Measurements from ENCODE around the gene MND1.

MND1 gene

DNA sequence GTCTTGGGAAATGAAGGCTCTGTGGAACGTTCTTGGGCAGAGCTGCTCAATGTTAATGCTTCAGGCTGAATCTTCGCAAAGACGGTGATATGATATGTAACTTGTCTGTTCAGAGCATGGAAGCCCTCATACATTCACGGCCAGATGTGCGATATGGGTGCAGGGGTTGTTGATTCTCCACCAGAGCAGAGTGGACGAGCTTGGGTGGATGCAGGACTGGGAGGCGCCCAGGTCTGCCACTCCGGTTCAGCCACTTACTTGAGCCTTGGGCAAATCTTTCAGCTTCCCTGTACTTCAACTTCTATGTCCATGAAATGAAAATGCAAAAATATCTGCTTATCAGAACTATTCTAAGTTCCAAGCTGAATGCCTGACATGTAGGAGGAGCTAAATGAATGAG, 47.4 kb upstream of the MND1 start:
- Histone ChIP-seq H4K8ac (ENCODE audit: low read depth, low read length) (no peak overlapping the region), H3K4me2 (ENCODE audit: insufficient read depth, low read length, poor library complexity, severe bottlenecking) (no peak overlapping the region), H3K27ac (replicated peaks; ENCODE audit: low read length) (no peak overlapping the region), H3K23ac (ENCODE audit: low read depth, low read length, poor library complexity) (no peak overlapping the region), H3K14ac (ENCODE audit: low read length) (no peak overlapping the region), H2AK5ac (ENCODE audit: low read depth, low read length) (no peak overlapping the region), H3K18ac (ENCODE audit: low read length) (no peak overlapping the region), H3K79me1 (ENCODE audit: low read depth, low read length) (no peaks in the 10 kb centered on the region), H2BK120ac (ENCODE audit: low read depth, low read length) (no peak overlapping the region), H3K4me1 (ENCODE audit: control insufficient read depth in 2 of 2, insufficient read depth in 1 of 2, low read depth in 1 of 2, low read length in 2 of 2) (peaks cover 0 to 5% of the 10 kb centered on the region in 2 donors), H2AFZ (ENCODE audit: low read length) (no peak overlapping the region), H3K9me3 (replicated peaks in 1 of 2; ENCODE audit: control insufficient read depth in 2 of 2, insufficient read depth in 1 of 2, low read depth in 1 of 2, low read length in 2 of 2) (peaks cover 19 to 78% of the 10 kb centered on the region in 2 donors), H3K36me3 (replicated peaks in 1 of 2; ENCODE audit: control insufficient read depth in 2 of 2, insufficient read depth in 2 of 2, low read length in 2 of 2) (peaks cover 39 to 100% of the 10 kb centered on the region in 2 donors), H3K9ac (ENCODE audit: low read depth, low read length, poor library complexity) (no peak overlapping the region), H4K91ac (ENCODE audit: low read depth, low read length, poor library complexity) (no peak overlapping the region), H2BK12ac (ENCODE audit: low read length) (no peak overlapping the region), H3K4ac (ENCODE audit: low read length) (no peak overlapping the region), H3K27me3 (ENCODE audit: control insufficient read depth in 3 of 3, insufficient read depth in 3 of 3, low read depth in 1 of 3, low read length in 3 of 3) (no peaks in the 10 kb centered on the region), H2BK5ac (ENCODE audit: low read length) (no peak overlapping the region), H3K4me3 (ENCODE audit: low read length in 2 of 2) (no peak overlapping the region), H2BK15ac (ENCODE audit: low read length) (no peak overlapping the region)
- no peak for DNase-seq (ENCODE audit: low spot score)
- WGBS, 2 donors (ENCODE audit: extremely low coverage in 2 of 2, insufficient read length in 2 of 2, insufficient replicate concordance in 1 of 2), result no CpG with 5 or more reads among the region's 8 CpGs

DNA sequence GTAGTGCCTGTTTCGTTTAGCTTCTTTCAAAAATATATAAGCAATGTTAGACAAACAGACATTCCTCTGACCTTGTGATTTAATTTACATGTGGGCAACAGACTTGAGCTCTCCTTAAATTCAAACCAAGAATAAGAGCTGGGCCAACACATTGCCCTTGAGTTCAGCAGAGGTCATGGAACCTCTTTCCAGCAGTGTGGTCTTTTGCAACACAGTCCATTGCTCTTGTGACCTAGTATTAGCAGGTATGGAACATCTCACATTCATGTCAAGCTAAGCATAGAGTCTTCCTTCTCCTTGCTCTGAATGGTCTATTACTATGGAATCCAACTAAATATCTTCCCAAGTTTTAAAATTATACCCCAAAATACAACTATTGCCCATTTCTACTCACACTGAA, 33.7 kb upstream of the MND1 start:
- Histone ChIP-seq H3K14ac (ENCODE audit: low read length) (no peak overlapping the region), H3K4me2 (ENCODE audit: insufficient read depth, low read length, poor library complexity, severe bottlenecking) (no peak overlapping the region), H3K23ac (ENCODE audit: low read depth, low read length, poor library complexity) (no peak overlapping the region), H2AK5ac (ENCODE audit: low read depth, low read length) (no peak overlapping the region), H2BK15ac (ENCODE audit: low read length) (no peak overlapping the region), H2BK12ac (ENCODE audit: low read length) (no peak overlapping the region), H4K8ac (ENCODE audit: low read depth, low read length) (no peak overlapping the region), H3K9ac (ENCODE audit: low read depth, low read length, poor library complexity) (no peak overlapping the region), H3K4me3 (ENCODE audit: low read length in 2 of 2) (no peak overlapping the region), H3K27me3 (ENCODE audit: control insufficient read depth in 3 of 3, insufficient read depth in 3 of 3, low read depth in 1 of 3, low read length in 3 of 3) (no peaks in the 10 kb centered on the region), H3K27ac (replicated peaks; ENCODE audit: low read length) (no peak overlapping the region), H3K4me1 (ENCODE audit: control insufficient read depth in 2 of 2, insufficient read depth in 1 of 2, low read depth in 1 of 2, low read length in 2 of 2) (no peaks in the 10 kb centered on the region), H3K9me3 (replicated peaks in 1 of 2; ENCODE audit: control insufficient read depth in 2 of 2, insufficient read depth in 1 of 2, low read depth in 1 of 2, low read length in 2 of 2) (peaks cover 0 to 18% of the 10 kb centered on the region in 2 donors), H2BK120ac (ENCODE audit: low read depth, low read length) (no peak overlapping the region), H3K4ac (ENCODE audit: low read length) (no peak overlapping the region), H4K91ac (ENCODE audit: low read depth, low read length, poor library complexity) (no peak overlapping the region), H2BK5ac (ENCODE audit: low read length) (no peak overlapping the region), H3K79me1 (ENCODE audit: low read depth, low read length) (no peaks in the 10 kb centered on the region), H3K36me3 (replicated peaks in 1 of 2; ENCODE audit: control insufficient read depth in 2 of 2, insufficient read depth in 2 of 2, low read length in 2 of 2) (peaks cover 3 to 89% of the 10 kb centered on the region in 2 donors), H3K18ac (ENCODE audit: low read length) (no peak overlapping the region), H2AFZ (ENCODE audit: low read length) (no peak overlapping the region)
- DNase-seq (ENCODE audit: low spot score), result no peak
- no CpG with 5 or more reads among the region's 1 CpG for WGBS, 2 donors (ENCODE audit: extremely low coverage in 2 of 2, insufficient read length in 2 of 2, insufficient replicate concordance in 1 of 2)

DNA sequence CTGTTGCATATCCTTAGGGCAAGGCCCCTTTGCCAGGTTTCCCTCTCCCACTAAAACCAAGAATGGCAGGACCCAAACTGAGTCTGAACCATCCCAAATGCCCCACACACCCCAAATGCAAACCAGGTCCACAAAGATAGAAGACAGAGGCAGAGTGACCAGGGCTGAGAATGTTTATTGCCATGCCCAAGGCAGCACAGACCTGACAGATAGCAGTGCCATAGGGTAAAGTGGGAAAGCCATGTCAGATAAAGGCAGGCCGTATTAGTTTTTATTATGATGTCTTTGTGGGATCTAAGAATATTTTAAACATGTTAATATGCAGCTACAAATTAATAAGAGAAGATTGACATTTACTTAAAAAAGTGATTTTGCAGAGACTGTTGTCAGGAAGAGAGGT, 29.6 kb upstream of the MND1 start:
- DNase-seq (ENCODE audit: low spot score), result no peak
- H4K91ac ChIP-seq (ENCODE audit: low read depth, low read length, poor library complexity), result no peak overlapping the region
- H3K9me3 ChIP-seq (replicated peaks in 1 of 2; ENCODE audit: control insufficient read depth in 2 of 2, insufficient read depth in 1 of 2, low read depth in 1 of 2, low read length in 2 of 2), result peaks cover 0 to 4% of the 10 kb centered on the region in 2 donors
- no peak overlapping the region for H3K4me2 ChIP-seq (ENCODE audit: insufficient read depth, low read length, poor library complexity, severe bottlenecking)
- H3K9ac ChIP-seq (ENCODE audit: low read depth, low read length, poor library complexity), result no peak overlapping the region
- no peak overlapping the region for H3K14ac ChIP-seq (ENCODE audit: low read length)
- H2AK5ac ChIP-seq (ENCODE audit: low read depth, low read length), result no peak overlapping the region
- no peak overlapping the region for H3K4me3 ChIP-seq (ENCODE audit: low read length in 2 of 2)
- H3K4ac ChIP-seq (ENCODE audit: low read length), result no peak overlapping the region
- WGBS, 2 donors (ENCODE audit: extremely low coverage in 2 of 2, insufficient read length in 2 of 2, insufficient replicate concordance in 1 of 2), result no CpG with 5 or more reads among the region's 1 CpG
- peaks cover 3 to 86% of the 10 kb centered on the region in 2 donors for H3K36me3 ChIP-seq (replicated peaks in 1 of 2; ENCODE audit: control insufficient read depth in 2 of 2, insufficient read depth in 2 of 2, low read length in 2 of 2)
- no peak overlapping the region for H4K8ac ChIP-seq (ENCODE audit: low read depth, low read length)
- H3K4me1 ChIP-seq (ENCODE audit: control insufficient read depth in 2 of 2, insufficient read depth in 1 of 2, low read depth in 1 of 2, low read length in 2 of 2), result no peaks in the 10 kb centered on the region
- H2BK15ac ChIP-seq (ENCODE audit: low read length), result no peak overlapping the region
- no peaks in the 10 kb centered on the region for H3K79me1 ChIP-seq (ENCODE audit: low read depth, low read length)
- no peak overlapping the region for H2BK5ac ChIP-seq (ENCODE audit: low read length)
- H3K18ac ChIP-seq (ENCODE audit: low read length), result no peak overlapping the region
- H2BK120ac ChIP-seq (ENCODE audit: low read depth, low read length), result no peak overlapping the region
- no peaks in the 10 kb centered on the region for H3K27me3 ChIP-seq (ENCODE audit: control insufficient read depth in 3 of 3, insufficient read depth in 3 of 3, low read depth in 1 of 3, low read length in 3 of 3)
- H2AFZ ChIP-seq (ENCODE audit: low read length), result no peak overlapping the region
- no peak overlapping the region for H3K23ac ChIP-seq (ENCODE audit: low read depth, low read length, poor library complexity)
- no peak overlapping the region for H2BK12ac ChIP-seq (ENCODE audit: low read length)
- H3K27ac ChIP-seq (replicated peaks; ENCODE audit: low read length), result no peak overlapping the region

DNA sequence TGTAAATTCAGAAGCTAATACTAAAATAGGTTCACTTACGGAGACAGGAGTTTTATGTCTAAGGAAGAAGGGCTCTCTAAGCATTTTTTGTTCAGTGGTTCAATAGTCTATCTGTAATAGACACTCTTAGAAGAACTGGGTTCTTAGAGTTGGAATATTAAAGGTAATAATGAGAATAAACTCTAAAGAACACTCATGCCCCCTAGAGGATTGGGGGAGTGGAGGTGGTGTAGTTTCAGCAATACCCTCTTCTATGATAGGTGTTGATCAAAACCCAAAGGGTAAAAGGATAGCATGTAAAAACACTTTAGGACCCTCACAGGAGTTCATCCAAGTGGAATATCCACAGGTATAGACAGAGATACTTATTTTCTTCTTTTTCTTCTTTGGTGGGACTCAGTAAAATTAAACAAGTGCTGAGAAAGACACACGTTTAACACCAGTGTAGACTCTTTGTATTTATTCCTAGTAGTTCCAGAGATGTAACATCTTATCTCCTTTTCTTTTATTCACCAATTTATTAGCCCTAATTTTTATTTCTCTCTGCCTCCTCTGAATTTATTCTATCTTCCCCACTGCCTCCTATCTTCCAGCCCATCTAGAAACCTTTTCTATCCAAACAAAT, 25.7 kb upstream of the MND1 start:
- no peak overlapping the region for H2AFZ ChIP-seq (ENCODE audit: low read length)
- H2BK120ac ChIP-seq (ENCODE audit: low read depth, low read length), result no peak overlapping the region
- no peak overlapping the region for H3K4me2 ChIP-seq (ENCODE audit: insufficient read depth, low read length, poor library complexity, severe bottlenecking)
- no peak overlapping the region for H4K91ac ChIP-seq (ENCODE audit: low read depth, low read length, poor library complexity)
- H3K9ac ChIP-seq (ENCODE audit: low read depth, low read length, poor library complexity), result no peak overlapping the region
- H3K23ac ChIP-seq (ENCODE audit: low read depth, low read length, poor library complexity), result no peak overlapping the region
- no CpG with 5 or more reads among the region's 2 CpGs for WGBS, 2 donors (ENCODE audit: extremely low coverage in 2 of 2, insufficient read length in 2 of 2, insufficient replicate concordance in 1 of 2)
- H3K27ac ChIP-seq (replicated peaks; ENCODE audit: low read length), result no peak overlapping the region
- H3K14ac ChIP-seq (ENCODE audit: low read length), result no peak overlapping the region
- H3K18ac ChIP-seq (ENCODE audit: low read length), result no peak overlapping the region
- H2AK5ac ChIP-seq (ENCODE audit: low read depth, low read length), result no peak overlapping the region
- H3K27me3 ChIP-seq (ENCODE audit: control insufficient read depth in 3 of 3, insufficient read depth in 3 of 3, low read depth in 1 of 3, low read length in 3 of 3), result no peaks in the 10 kb centered on the region
- no peaks in the 10 kb centered on the region for H3K9me3 ChIP-seq (replicated peaks in 1 of 2; ENCODE audit: control insufficient read depth in 2 of 2, insufficient read depth in 1 of 2, low read depth in 1 of 2, low read length in 2 of 2)
- H3K4ac ChIP-seq (ENCODE audit: low read length), result no peak overlapping the region
- H2BK5ac ChIP-seq (ENCODE audit: low read length), result no peak overlapping the region
- peaks cover 6 to 94% of the 10 kb centered on the region in 2 donors for H3K36me3 ChIP-seq (replicated peaks in 1 of 2; ENCODE audit: control insufficient read depth in 2 of 2, insufficient read depth in 2 of 2, low read length in 2 of 2)
- peak; percentile 20 for DNase-seq (ENCODE audit: low spot score)
- H2BK15ac ChIP-seq (ENCODE audit: low read length), result no peak overlapping the region
- no peak overlapping the region for H2BK12ac ChIP-seq (ENCODE audit: low read length)
- H3K4me1 ChIP-seq (ENCODE audit: control insufficient read depth in 2 of 2, insufficient read depth in 1 of 2, low read depth in 1 of 2, low read length in 2 of 2), result no peaks in the 10 kb centered on the region
- no peaks in the 10 kb centered on the region for H3K79me1 ChIP-seq (ENCODE audit: low read depth, low read length)
- no peak overlapping the region for H3K4me3 ChIP-seq (ENCODE audit: low read length in 2 of 2)
- no peak overlapping the region for H4K8ac ChIP-seq (ENCODE audit: low read depth, low read length)
